ENCODE results near the gene RUNX3. TPM values are rescaled to one million over a fixed set of nuclear protein-coding genes. Genes with fewer than 3 reads are reported as not detected.

Gene RUNX3
- total RNA-seq, 2 donors from 2014 or later, result 1.6 to 5.7 TPM

- ATAC-seq (no peak), DNase-seq (no peak)
- intact Hi-C loops (cut with DNase I, micrococcal nuclease), result no loop called here
Observed at GRCh38 chr1:24921412-24921811, 8.7 kb downstream of the RUNX3 start.

- intact Hi-C loops (cut with DNase I, micrococcal nuclease), result no loop called here
- ATAC-seq, result no peak
- DNase-seq, result no peak
Observed at GRCh38 chr1:24920533-24920925, 9.5 kb downstream of the RUNX3 start.

GRCh38 chr1:24919791-24920532 lies 10.1 kb downstream of the RUNX3 start:
- intact Hi-C loops (cut with DNase I, micrococcal nuclease), result no loop called here
- ATAC-seq (no peak), DNase-seq (no peak)

- no peak for DNase-seq
- no peak for ATAC-seq
- intact Hi-C loops (cut with DNase I, micrococcal nuclease), result no loop called here
Observed at GRCh38 chr1:24918995-24919605, 11.0 kb downstream of the RUNX3 start.

GRCh38 chr1:24918370-24918769 lies 11.7 kb downstream of the RUNX3 start:
- ATAC-seq, result no peak
- DNase-seq, result no peak
- intact Hi-C loops (cut with DNase I, micrococcal nuclease), result no loop called here

GRCh38 chr1:24917327-24918074 lies 12.6 kb downstream of the RUNX3 start:
- DNase-seq, result no peak
- ATAC-seq, result no peak
- intact Hi-C loops (cut with DNase I, micrococcal nuclease), result no loop called here

- intact Hi-C loops (cut with DNase I, micrococcal nuclease), result no loop called here
- ATAC-seq (no peak), DNase-seq (no peak)
Observed at GRCh38 chr1:24915816-24916602, 14.1 kb downstream of the RUNX3 start.

- ATAC-seq (peak; percentile 76), DNase-seq (peak; percentile 49 to 65)
- intact Hi-C loops (cut with DNase I, micrococcal nuclease), result no loop called here
Observed at GRCh38 chr1:24914226-24915069, 15.6 kb downstream of the RUNX3 start.

GRCh38 chr1:24913616-24914225 lies 16.4 kb downstream of the RUNX3 start:
- ATAC-seq (no peak), DNase-seq (no peak)
- intact Hi-C loops (cut with DNase I, micrococcal nuclease), result no loop called here

- intact Hi-C loops (cut with DNase I, micrococcal nuclease), result no loop called here
- no peak for DNase-seq
- no peak for ATAC-seq
Observed at GRCh38 chr1:24913274-24913604, 16.8 kb downstream of the RUNX3 start.

GRCh38 chr1:24912376-24913273 lies 17.5 kb downstream of the RUNX3 start:
- intact Hi-C loops (cut with DNase I, micrococcal nuclease), result no loop called here
- ATAC-seq, result no peak
- no peak for DNase-seq

- ATAC-seq (no peak), DNase-seq (no peak)
- intact Hi-C loops (cut with DNase I, micrococcal nuclease), result no loop called here
Observed at GRCh38 chr1:24911651-24912155, 18.4 kb downstream of the RUNX3 start.

GRCh38 chr1:24910751-24911650 lies 19.1 kb downstream of the RUNX3 start:
- intact Hi-C loops (cut with DNase I, micrococcal nuclease), result no loop called here
- ATAC-seq (peak; percentile 38), DNase-seq (peak; percentile 47 to 60)

GRCh38 chr1:24910210-24910609 lies 19.9 kb downstream of the RUNX3 start:
- DNase-seq (no peak), ATAC-seq (no peak)
- intact Hi-C loops (cut with DNase I, micrococcal nuclease), result no loop called here

- DNase-seq (peak; percentile 76 to 84), ATAC-seq (peak; percentile 86)
- intact Hi-C loops (cut with DNase I, micrococcal nuclease), result no loop called here
Observed at GRCh38 chr1:24909388-24909898, 20.6 kb downstream of the RUNX3 start.

All from left colon (tissue), 2 donors.